ENCODE data around the gene TMEM30B.

The TMEM30B gene

DNA sequence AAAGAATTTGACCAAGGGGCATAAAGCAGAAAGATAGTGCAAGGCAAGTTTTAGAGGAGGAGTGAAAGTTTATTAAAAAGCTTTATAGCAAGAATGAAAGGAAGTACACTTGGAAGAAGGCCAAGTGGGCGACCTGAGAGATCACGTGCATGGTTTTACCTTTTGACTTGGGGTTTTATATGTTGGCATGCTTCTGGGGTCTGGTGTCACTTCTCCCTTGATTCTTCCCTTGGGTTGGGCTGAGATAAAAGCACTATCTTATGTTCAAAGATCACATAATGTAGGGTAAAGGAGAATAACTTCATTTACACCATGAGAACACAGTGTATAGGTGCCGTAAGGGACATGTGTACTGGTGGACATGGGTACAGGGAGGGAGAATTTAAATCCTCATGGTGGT lies 17.7 kb upstream of the TMEM30B start:
- no peak for DNase-seq

- DNase-seq = no peak
Observed at GRCh38 chr14:61297581-61297980, 16.4 kb upstream of the TMEM30B start.

DNA sequence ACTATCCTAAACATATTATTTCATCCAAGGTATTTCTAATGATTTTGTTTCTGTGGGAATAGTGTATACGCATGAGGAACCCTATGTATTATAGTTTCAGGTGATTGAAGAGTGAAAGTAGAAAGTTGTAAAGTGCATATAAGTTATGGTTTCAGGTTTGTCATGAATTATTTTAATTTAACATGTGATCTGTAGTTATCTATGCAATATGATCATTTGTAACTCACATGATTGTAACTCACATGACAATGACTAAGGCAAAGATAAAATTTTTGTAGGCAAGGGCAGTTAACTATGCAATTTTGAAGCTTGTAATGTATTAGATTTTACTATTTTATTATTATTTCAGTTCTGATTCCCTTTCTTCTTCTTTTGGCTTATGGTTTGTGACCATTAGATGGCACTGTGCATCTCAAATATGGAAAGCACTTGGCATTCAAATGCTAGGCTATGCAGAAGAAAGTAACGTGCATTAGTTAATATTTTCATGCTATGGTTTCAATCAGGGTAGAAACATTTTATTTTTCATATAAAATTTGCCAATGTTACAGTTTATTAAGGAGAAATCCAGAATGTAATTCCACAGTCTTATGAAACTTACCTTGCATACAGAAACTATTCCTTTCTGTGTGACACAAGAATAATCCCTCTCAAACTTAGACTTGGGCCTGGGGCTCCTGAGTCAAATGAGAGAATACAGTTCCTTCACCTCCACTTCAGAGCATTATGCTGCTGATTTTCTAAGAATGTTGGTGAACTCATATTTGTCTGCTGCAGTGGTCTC lies 15.8 kb upstream of the TMEM30B start:
- DNase-seq = peak; percentile 66

DNA sequence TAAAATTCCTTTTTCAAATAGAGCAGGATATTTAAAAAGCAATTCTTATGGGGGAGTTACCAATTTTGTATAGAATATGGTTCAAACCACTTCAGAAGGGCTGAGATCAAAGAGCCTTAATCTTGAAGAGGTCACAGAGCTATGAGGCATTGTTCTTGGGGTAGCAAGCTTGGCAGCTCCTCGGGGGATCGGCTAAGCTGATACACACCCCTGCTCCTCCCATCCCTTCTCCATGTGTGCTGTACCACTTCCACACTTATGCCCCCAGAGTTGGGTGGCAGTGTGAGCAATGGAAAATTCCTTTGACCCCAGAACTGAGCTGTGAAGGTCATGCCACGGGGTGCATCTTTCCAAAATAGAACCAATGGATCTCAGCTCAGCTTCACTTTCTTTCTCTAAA lies 15.0 kb upstream of the TMEM30B start:
- no peak for DNase-seq

GRCh38 chr14:61290701-61291100 lies 9.6 kb upstream of the TMEM30B start:
- no peak for DNase-seq

DNA sequence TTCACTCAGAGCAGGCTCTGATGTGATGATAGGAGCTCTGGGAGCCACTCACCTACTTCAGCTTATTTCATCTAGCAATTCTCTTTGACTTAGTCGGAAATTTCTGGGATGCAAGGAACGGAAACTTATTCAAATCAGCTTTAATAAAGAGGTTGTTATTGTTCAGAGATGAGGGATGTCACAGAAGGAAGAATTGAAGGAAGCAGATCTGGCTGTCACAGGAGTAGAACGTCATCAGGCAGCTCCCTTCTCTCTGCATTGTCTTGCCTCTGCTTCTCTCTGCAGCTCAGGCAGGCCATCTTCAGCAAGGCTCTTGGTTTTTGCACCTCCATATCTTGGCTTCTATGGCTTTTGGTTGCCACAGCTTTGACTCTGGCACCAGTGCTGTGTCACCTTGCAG lies 7.6 kb upstream of the TMEM30B start:
- no peak for DNase-seq

- DNase-seq = no peak
Observed at GRCh38 chr14:61288228-61288627, 7.1 kb upstream of the TMEM30B start.

GRCh38 chr14:61287196-61287595 lies 6.1 kb upstream of the TMEM30B start:
- DNase-seq = no peak

GRCh38 chr14:61285364-61285763 lies 4.2 kb upstream of the TMEM30B start:
- DNase-seq = peak; percentile 5

DNA sequence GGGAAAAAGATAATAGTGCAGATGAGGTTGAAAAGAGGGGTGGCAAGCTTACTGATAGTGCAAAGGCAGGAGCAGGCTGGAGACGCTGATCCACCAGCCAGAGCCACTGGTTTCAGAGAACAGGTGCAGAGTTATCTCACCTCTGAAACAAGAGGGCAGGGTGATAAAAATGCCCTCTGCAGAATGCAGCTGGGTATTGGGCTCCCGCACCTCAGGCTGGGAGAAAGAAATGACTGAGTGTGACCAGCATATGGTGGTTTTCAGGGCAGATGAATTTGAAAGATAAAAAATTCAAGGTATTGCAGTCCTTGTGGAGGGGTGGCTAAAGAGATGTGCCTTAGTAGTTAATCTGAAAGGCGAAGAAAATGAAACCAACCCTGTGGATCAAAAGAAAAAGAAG lies 2.9 kb upstream of the TMEM30B start:
- DNase-seq = no peak

GRCh38 chr14:61282746-61283145 lies 1.6 kb upstream of the TMEM30B start:
- DNase-seq = no peak

DNA sequence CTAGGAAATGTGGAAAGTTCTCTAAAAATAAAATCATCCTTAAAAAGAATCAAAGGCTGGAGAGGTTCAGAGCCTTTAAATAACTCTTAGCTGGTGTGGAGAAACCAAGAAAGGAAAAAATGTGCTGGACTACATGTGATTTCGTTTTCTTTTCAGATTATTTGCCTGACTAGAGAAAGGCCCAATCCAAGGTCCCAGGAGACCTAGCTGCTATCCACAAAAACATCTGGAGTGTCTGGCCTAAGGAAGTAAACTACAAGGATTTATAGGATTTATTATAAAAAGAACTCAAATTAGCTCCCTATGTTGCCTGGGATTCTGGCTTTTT lies 774 bp upstream of the TMEM30B start:
- DNase-seq = no peak

DNA sequence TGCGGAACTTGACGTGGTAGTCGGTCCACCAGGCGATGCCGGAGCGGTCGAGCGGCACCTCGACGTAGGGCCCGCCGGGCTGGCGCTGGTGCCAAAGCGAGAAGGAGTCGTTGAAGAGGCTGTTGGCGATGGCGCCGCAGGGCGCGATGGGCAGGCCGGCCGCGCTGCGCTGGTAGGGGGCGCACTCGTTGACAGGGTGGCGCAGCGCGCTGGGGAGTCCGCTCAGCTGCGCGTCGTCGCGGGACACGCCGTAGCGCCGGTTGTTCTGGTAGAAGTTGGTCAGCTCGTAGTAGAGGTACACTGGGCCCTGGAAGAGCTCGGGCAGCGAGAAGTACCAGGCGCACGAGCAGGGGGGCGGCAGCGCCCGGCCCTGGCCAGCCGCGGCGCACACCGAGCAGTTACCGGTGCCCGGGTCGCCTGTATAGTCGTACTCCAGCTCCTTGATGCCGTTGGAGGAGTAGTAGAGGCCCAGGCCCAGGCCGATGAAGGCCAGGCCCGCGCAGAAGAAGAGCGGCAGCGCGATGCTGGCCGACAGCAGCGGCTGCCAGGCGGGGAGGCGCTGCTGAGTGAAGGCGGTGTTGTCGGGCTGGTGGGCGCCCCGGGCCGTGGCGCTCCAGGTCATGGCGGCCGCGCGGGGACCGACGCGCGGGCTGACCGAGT lies 482 bp downstream of the TMEM30B start:
- DNase-seq = peak; percentile 81

DNA sequence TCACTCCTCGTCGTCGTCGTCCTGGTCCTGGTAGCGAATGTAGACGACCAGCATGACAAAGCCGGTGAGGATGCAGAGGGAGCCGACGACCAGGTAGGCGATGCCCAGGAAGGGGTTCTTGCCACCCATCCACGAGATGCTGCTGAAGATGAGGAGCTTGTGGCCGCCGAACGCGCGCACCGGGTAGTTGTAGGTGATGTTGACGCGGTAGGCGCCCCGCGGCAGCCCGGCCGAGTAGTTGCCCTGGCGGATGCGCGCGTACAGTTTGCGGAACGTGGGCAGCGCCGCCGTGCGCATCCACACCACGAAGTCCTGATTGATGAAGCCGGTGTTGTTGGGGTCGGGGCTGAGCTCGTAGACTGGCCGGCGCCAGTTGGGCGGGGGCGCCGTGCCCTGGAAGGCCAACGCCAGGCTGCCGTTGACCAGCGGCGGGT lies 1.0 kb downstream of the TMEM30B start:
- peak; percentile 67 for DNase-seq

GRCh38 chr14:61279082-61279481 lies 2.1 kb downstream of the TMEM30B start:
- peak; percentile 6 for DNase-seq

GRCh38 chr14:61277784-61278183 lies 3.4 kb downstream of the TMEM30B start:
- no peak for DNase-seq

GRCh38 chr14:61277232-61277631 lies 3.9 kb downstream of the TMEM30B start:
- DNase-seq = no peak

GRCh38 chr14:61271552-61271951 lies 9.6 kb downstream of the TMEM30B start:
- DNase-seq = peak; percentile 2

DNA sequence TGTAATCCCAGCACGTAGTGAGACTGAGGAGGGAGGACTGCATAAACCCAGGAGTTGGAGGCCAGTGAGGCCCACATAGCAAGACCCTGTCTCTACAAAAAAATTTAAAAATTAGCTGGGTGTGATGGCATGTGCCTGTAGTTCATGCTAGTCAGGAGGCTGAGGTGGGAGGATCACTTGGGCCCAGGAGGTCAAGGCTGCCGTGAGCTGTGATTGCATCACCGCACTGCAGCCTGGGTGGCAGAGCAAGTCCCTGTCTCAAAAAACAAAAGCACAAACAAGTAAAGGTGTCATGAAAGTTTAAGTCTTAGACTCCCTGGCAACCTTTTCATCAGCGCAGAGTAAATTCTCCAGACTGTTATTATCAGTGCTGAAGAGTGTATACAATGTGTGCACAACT lies 10.4 kb downstream of the TMEM30B start:
- no peak for DNase-seq

DNA sequence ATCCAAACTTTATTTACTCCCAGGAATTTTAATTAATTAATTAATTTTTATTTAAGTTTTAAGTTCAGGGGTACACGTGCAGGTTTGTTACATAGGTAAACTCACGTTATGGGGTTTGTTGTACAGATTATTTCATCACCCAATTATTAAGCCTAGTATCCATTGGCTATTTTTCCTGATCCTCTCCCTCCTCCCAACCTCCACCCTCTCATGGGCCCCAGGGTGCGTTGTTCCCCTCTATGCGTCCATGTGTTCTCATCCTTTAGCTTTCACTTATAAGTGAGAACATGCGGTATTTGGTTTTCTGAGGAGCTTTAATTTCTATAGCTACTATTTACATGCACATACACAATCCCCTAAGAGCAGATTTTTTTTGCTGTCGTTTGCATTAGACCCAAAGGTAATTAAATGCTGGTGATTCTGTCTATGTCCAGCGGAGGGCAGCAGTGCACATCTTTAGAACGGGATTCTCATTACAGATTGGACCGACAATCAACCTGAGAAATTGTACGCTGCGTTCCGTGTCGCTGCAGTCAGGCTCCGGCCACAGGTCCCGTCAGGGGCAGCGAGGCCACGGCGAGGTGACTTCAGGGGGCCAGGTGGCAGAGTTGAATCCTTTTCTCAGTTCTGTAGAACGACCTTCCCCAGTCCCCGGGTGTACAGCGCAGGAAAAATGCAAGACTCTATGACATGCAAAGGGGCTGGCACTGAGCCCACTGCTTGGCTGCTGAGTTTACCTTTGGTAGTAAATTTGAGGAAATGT lies 11.6 kb downstream of the TMEM30B start:
- peak; percentile 86 for DNase-seq

DNA sequence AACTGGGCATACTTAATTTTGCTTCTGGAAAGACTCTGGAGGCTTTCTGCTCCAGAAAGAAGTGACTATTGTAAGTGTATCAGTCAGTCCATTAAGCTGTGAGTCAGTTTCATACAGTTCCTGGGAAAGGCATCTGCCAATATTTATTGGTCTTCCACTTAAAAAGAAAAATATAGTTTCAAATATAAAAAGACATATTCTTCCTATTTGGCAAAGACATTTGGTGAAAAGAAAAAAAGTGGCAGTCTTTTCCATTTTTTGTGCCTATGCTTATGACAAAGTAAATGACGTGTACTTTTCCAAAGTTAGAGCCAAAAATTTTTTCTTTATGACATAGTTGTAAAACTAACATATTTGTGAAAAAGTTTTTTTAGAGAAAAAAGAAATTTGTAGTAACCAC lies 12.3 kb downstream of the TMEM30B start:
- no peak for DNase-seq

GRCh38 chr14:61266891-61267740 lies 14.0 kb downstream of the TMEM30B start:
- DNase-seq = no peak

DNA sequence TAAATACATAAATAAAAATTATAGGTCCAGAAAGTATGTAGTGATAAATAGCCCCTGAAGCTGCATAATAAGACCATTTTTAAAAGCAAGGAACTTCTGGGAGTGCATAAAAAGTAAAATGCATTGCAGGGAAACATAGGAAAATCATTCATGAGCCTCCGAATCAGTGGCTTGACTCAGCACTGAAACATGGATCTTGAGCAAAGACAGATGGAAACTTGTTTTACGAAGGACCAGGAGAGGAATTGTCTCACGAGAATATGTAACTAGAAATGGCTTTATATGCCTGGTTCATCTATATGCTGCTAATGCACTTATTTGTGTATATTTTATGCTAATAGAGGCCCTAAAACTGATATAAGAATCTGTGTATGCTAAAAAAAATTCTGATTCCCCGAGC lies 14.7 kb downstream of the TMEM30B start:
- no peak for DNase-seq

Measured in DMS53 (cell line).